Tongue (tissue), 3 donors: ENCODE measurements around the gene MDH1B. TPM values are rescaled to one million over a fixed set of nuclear protein-coding genes. Genes with fewer than 3 reads are reported as not detected.
A peak's percentile ranks its signal among the peaks of the same experiment; 100 is the strongest.

Experiments used
- DNase-seq: peaks from one replicate; pipeline ENCODE4 v3.0.0-alpha.2; 2015
- small RNA-seq: library from RNA; depleted of rRNA; stranded (forward); fragments of <200 nt; gene quantifications from one replicate; pipeline ENCODE3, GENCODE V24; 2014; ENCODE audit warnings: low replicate concordance
- total RNA-seq: library from RNA; depleted of rRNA; stranded (reverse); fragments of >200 nt; gene quantifications from one replicate; pipeline ENCODE4 v1.2.3, GENCODE V29; 2014

The MDH1B gene
- total RNA-seq, 1 donor from 2014 or later = 0.21 TPM

DNA sequence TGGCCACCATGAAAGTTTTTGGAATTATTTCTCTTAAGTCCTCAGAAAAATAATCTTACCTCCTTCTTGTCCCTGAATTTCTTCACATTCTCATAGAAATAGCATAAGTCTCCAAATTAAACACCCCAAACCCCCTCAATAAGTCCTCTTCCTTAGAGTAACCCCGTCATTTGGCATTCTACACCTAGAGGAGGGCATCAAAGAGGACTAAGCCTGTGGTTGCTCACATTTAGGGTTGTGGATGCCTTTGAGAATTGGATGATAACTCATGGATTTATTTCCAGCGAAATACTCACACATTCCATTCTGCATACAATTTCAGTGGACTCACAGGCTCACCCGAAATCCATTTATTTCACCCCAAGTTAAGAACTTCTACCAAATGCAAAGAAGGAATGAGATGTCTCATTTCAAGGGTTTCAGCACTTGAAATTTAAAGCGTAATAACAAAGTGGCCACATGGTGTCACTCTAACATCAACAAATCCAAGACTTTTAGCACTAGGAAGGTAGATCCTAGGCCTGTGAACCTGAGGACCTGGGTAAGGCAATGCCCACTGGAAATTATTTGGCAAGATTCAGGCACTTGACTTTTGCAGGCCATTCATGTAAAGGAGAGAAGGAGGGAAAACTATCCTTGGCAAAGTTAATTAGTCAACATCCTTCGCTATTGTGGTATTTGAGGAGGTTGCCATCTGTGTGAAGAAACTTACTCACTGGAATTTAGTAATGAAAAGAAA lies 71.6 kb downstream of the MDH1B start:
- peak; percentile 76 for DNase-seq

DNA sequence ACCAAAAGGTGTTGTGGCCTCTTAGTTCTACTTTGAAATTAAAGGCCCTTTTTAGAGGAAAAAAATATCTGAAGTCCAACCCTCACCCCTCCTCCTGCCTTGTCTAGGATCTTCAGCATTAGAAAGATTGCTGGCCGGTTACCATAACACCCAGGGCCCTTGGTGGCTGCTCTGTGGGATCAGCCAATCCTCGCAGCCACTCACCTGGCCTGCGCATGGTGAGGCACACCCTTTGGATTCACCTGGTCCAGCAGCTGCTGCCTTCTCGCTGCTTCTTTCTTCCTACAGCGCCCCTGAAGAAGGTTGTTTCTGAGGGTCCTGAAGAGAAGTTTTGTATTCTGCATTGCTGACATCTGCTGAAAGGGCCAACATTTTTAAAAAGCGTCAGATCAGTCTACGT lies 72.2 kb downstream of the MDH1B start:
- no peak for DNase-seq

DNA sequence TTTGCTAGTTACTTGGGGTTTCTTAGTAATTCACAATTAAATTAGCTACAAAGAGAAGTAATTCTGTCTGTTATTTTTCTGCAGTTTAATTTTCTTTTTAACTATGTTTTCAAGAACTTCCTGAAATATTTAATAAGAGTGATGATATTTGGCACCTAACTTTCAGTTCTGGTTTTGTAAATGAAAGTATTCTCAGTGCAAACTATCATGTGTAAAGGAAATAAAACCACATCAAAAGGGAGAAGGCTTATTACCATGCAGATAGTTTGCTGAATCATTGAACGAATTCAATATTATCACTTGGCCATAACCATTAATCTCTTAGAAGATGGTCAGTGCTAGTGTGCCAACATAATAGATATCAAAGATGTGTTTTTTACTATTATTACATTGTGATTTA lies 76.1 kb downstream of the MDH1B start:
- no peak for DNase-seq

DNA sequence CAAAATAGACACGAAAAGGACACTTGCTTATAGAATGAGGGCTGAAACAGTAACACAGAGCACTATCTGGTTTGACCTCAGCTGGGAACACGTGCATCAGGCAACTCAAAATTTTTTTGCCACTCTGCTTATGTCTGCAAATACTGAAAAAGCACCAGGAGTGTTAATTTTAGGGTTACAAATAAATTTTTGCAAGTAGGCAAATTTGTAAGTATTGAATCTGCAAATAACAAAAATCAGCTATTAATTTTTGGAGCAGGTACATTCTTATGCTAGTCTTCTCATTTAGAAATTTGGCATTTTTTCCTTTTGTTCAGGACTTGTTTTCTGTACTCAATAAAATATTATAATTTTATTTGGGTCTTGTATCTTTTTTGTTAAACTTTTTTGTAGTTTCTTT lies 76.7 kb downstream of the MDH1B start:
- DNase-seq = no peak

Small RNA genes within 50 kb of the gene (small RNA-seq; reads per million reads assigned to genes)
- gene MIR3130-2 (not detected), gene RF00019 (not detected)

Other genes starting within 250 kb of the MDH1B start
- not detected for gene FAM237A, start 122.8 kb downstream of the MDH1B start, total RNA-seq
- gene DYTN, start 46.9 kb downstream of the MDH1B start, total RNA-seq = not detected
- gene FASTKD2, start 278 bp upstream of the MDH1B start, total RNA-seq = 51.6 TPM
- gene CPO, start 174.2 kb upstream of the MDH1B start, total RNA-seq = 1.6 TPM